HCT116 (cell line): Measurements from ENCODE around the gene HELLS. TPM values are rescaled to one million over a fixed set of nuclear protein-coding genes. Genes with fewer than 3 reads are reported as not detected.

ENCODE experiments used
- ATAC-seq: fragments of 200-7000 bp; cut with Tn5 transposase; 2 replicates; pipeline ENCODE4 v1.9.1; 2020; ENCODE audit warnings: mild to moderate bottlenecking, moderate library complexity
- BruUV-seq: library from RNA; stranded (reverse); fragments of 400-500 nt; replicated peaks from 2 replicates; lab custom pipeline; 2021; lab: Mats Ljungman, UMichigan
- CTCF ChIA-PET: fragments of 300-600 bp; sonication (Branson Sonifier 250); formaldehyde crosslinking; loops from one replicate; lab custom pipeline; 2021; ENCODE audit warnings: antibody characterized with exemption; lab: Charles Lee
- POLR2A ChIA-PET: fragments of 300-600, 350-600 bp; sonication (Branson Sonifier 250); formaldehyde crosslinking; loops from one replicate; lab custom pipeline; 2021; ENCODE audit warnings: antibody characterized with exemption; lab: Charles Lee
- RAD21 ChIA-PET, 2 experiments: fragments of 300-600 bp; sonication (Branson Sonifier 250); formaldehyde crosslinking; loops; one replicate each; lab custom pipeline; 2023; ENCODE audit warnings: low total read pairs in 2 of 2; ENCODE audit not compliant: uncharacterized antibody in 2 of 2, unreplicated experiment in 2 of 2, low non-redundant PET in 1 of 2; lab: Charles Lee
- DNase-seq: peaks from one replicate; pipeline ENCODE4 v3.0.0-alpha.2; 2010; ENCODE audit warnings: low read depth, low spot score
- H2AFZ ChIP-seq: fragments of 200-600 bp; shearing (Covaris generic), sonication (generic); 2 replicates; pipeline ENCODE4 v1.6.1; 2017; ENCODE audit warnings: low read depth, mixed run types, mixed read lengths, antibody characterized with exemption, low read length; ENCODE audit not compliant: poor library complexity, severe bottlenecking
- H3K27ac ChIP-seq: 2 replicates; pipeline ENCODE4 v1.5.1; 2012; ENCODE audit warnings: low read depth, low read length
- H3K27me3 ChIP-seq: fragments of 200-600 bp; sonication (generic); 2 replicates; pipeline ENCODE4 v1.6.1; 2016; ENCODE audit warnings: mixed run types, low read length, mixed read lengths; ENCODE audit not compliant: insufficient read depth
- H3K36me3 ChIP-seq, 2 experiments: fragments of 200-500 bp in 1 of 2; fragments of 200-600 bp in 1 of 2; sonication (Bioruptor generic) in 1 of 2; sonication (generic) in 1 of 2; 2 replicates each; pipeline versions ENCODE4 v1.5.1 to v1.6.1; 2014 to 2016; ENCODE audit warnings: low read length in 2 of 2, inconsistent platforms in 1 of 2, mixed read lengths in 1 of 2, mixed run types in 1 of 2; ENCODE audit not compliant: insufficient read depth in 2 of 2, control insufficient read depth in 1 of 2
- H3K4me1 ChIP-seq, 2 experiments: fragments of 200-600 bp in 1 of 2; sonication (generic) in 1 of 2; 2 replicates each; pipeline versions ENCODE4 v1.5.1 to v1.6.1; 2012 to 2017; ENCODE audit warnings: low read length in 2 of 2, inconsistent platforms in 1 of 2, mild to moderate bottlenecking in 1 of 2, mixed read lengths in 1 of 2, mixed run types in 1 of 2, moderate library complexity in 1 of 2; ENCODE audit not compliant: insufficient read depth in 2 of 2, control insufficient read depth in 1 of 2
- H3K4me2 ChIP-seq: fragments of 200-600 bp; sonication (generic); 2 replicates; pipeline ENCODE4 v1.6.1; 2017; ENCODE audit warnings: mixed run types, low read length, mixed read lengths
- H3K4me3 ChIP-seq, 2 experiments: fragments of 200-600 bp in 1 of 2; sonication (generic) in 1 of 2; replicated peaks in 1 of 2; 2 replicates each; pipeline ENCODE4 v1.5.1; 2011 to 2016; ENCODE audit warnings: low read length in 2 of 2, control low read depth in 1 of 2, low read depth in 1 of 2, mild to moderate bottlenecking in 1 of 2, mixed read lengths in 1 of 2, mixed run types in 1 of 2
- H3K79me2 ChIP-seq: fragments of 200-600 bp; sonication (generic); 2 replicates; pipeline ENCODE4 v1.6.1; 2017; ENCODE audit warnings: mild to moderate bottlenecking, mixed run types, low read length, moderate library complexity, mixed read lengths; ENCODE audit not compliant: insufficient read depth
- H3K9ac ChIP-seq: fragments of 200-600 bp; sonication (generic); 2 replicates; pipeline ENCODE4 v1.6.1; 2016; ENCODE audit warnings: low read length, mixed read lengths
- H3K9me2 ChIP-seq: fragments of 200-600 bp; sonication (generic), shearing (Covaris generic); 2 replicates; pipeline ENCODE4 v1.6.1; 2017; ENCODE audit warnings: mixed run types, mild to moderate bottlenecking, moderate library complexity; ENCODE audit not compliant: insufficient read depth
- H3K9me3 ChIP-seq, 2 experiments: fragments of 200-500 bp in 1 of 2; fragments of 200-600 bp in 1 of 2; sonication (Bioruptor generic) in 1 of 2; sonication (generic) in 1 of 2; 2 replicates each; pipeline ENCODE4 v1.6.1; 2014 to 2017; ENCODE audit warnings: low read length in 2 of 2, mixed read lengths in 2 of 2, inconsistent platforms in 1 of 2, low read depth in 1 of 2, mild to moderate bottlenecking in 1 of 2, mixed run types in 1 of 2, moderate library complexity in 1 of 2; ENCODE audit not compliant: control insufficient read depth in 1 of 2, insufficient read depth in 1 of 2
- H4K20me1 ChIP-seq: fragments of 200-600 bp; sonication (generic), shearing (Covaris generic); 2 replicates; pipeline ENCODE4 v1.6.1; 2017; ENCODE audit warnings: mixed run types, mild to moderate bottlenecking, moderate library complexity; ENCODE audit not compliant: insufficient read depth
- ATF3 ChIP-seq: IDR thresholded peaks from 2 replicates; pipeline ENCODE4 v1.6.1; 2012
- CBX3 ChIP-seq: IDR thresholded peaks from 2 replicates; pipeline ENCODE4 v1.6.1; 2012; ENCODE audit warnings: low read depth
- CEBPB ChIP-seq: IDR thresholded peaks from 2 replicates; pipeline ENCODE4 v1.6.1; 2012; ENCODE audit warnings: low read depth
- EGR1 ChIP-seq: IDR thresholded peaks from 2 replicates; pipeline ENCODE4 v1.6.1; 2012; ENCODE audit warnings: low read depth
- ELF1 ChIP-seq: IDR thresholded peaks from 2 replicates; pipeline ENCODE4 v1.6.1; 2012; ENCODE audit warnings: low read depth, borderline replicate concordance
- EZH2 ChIP-seq: fragments of 200-600 bp; sonication (generic); IDR thresholded peaks from 2 replicates; pipeline ENCODE4 v1.6.1; 2017; ENCODE audit warnings: antibody characterized with exemption, mixed run types
- FOSL1 ChIP-seq: IDR thresholded peaks from 2 replicates; pipeline ENCODE4 v1.6.1; 2012; ENCODE audit warnings: low read depth
- JUND ChIP-seq: IDR thresholded peaks from 2 replicates; pipeline ENCODE4 v1.6.1; 2012
- MAX ChIP-seq: IDR thresholded peaks from 2 replicates; pipeline ENCODE4 v1.6.1; 2012
- POLR2A ChIP-seq: IDR thresholded peaks from 2 replicates; pipeline ENCODE4 v1.7.0; 2011; ENCODE audit warnings: borderline replicate concordance; ENCODE audit not compliant: insufficient read depth, insufficient read length; ENCODE audit errors: extremely low read depth
- POLR2AphosphoS5 ChIP-seq: IDR thresholded peaks from 2 replicates; pipeline ENCODE4 v1.6.1; 2011; ENCODE audit warnings: mild to moderate bottlenecking, low read depth, low read length, moderate library complexity
- RAD21 ChIP-seq: IDR thresholded peaks from 2 replicates; pipeline ENCODE4 v1.6.1; 2012; ENCODE audit warnings: low read depth, mild to moderate bottlenecking
- REST ChIP-seq: IDR thresholded peaks from 2 replicates; pipeline ENCODE4 v1.6.1; 2012; ENCODE audit warnings: low read depth
- SIN3A ChIP-seq: IDR thresholded peaks from 2 replicates; pipeline ENCODE4 v1.6.1; 2012; ENCODE audit warnings: low read depth
- SP1 ChIP-seq: IDR thresholded peaks from 2 replicates; pipeline ENCODE4 v1.6.1; 2012; ENCODE audit warnings: low read depth
- SRF ChIP-seq: IDR thresholded peaks from 2 replicates; pipeline ENCODE4 v1.6.1; 2012; ENCODE audit warnings: low read depth
- TCF7L2 ChIP-seq: IDR thresholded peaks from 2 replicates; pipeline ENCODE4 v1.7.0; 2011; ENCODE audit warnings: borderline replicate concordance, inconsistent platforms; ENCODE audit not compliant: insufficient read depth, insufficient read length; ENCODE audit errors: extremely low read depth
- YY1 ChIP-seq: IDR thresholded peaks from 2 replicates; pipeline ENCODE4 v1.6.1; 2011; ENCODE audit warnings: low read length, low read depth, moderate library complexity, mild to moderate bottlenecking; ENCODE audit not compliant: insufficient replicate concordance; ENCODE audit errors: extremely low read depth
- ZBTB33 ChIP-seq: IDR thresholded peaks from 2 replicates; pipeline ENCODE4 v1.6.1; 2011; ENCODE audit warnings: mild to moderate bottlenecking, low read length, moderate library complexity; ENCODE audit not compliant: insufficient replicate concordance; ENCODE audit errors: extremely low read depth
- ZFX ChIP-seq: fragments of 450-650 bp; IDR thresholded peaks from 2 replicates; pipeline ENCODE4 v1.6.1; 2017
- intact Hi-C: fragments of 100-400 bp; cut with micrococcal nuclease; formaldehyde crosslinking; loops from 2 replicates; pipeline ENCODE4 v1.10.0; 2022
- total RNA-seq: library from RNA; stranded (reverse); gene quantifications from one replicate; pipeline ENCODE4 v1.2.1, GENCODE V29; 2021; ENCODE audit not compliant: unreplicated experiment

The HELLS gene
- total RNA-seq, 1 experiment from 2014 or later, result 134 TPM

GRCh38 chr10:94571528-94571927, 25.9 kb downstream of the HELLS start:
- no peak overlapping the region for H3K27ac ChIP-seq
- ATAC-seq (no peak), DNase-seq (no peak)
- TF ChIP-seq JUND (no peak), ELF1 (no peak), ATF3 (no peak), SP1 (no peak), EGR1 (no peak), FOSL1 (no peak), CEBPB (no peak), TCF7L2 (no peak), POLR2AphosphoS5 (no peak), ZBTB33 (no peak), MAX (no peak), POLR2A (no peak), SIN3A (no peak), YY1 (no peak), EZH2 (no peak), CBX3 (no peak), SRF (no peak), REST (no peak), ZFX (no peak), RAD21 (no peak)
- CTCF ChIA-PET, result no interaction called here
- no peaks in the 10 kb centered on the region for H3K27me3 ChIP-seq
- intact Hi-C loops, result no loop called here
- POLR2A ChIA-PET, result no interaction called here
- no TSS peak for BruUV-seq
- H3K4me3 ChIP-seq, result no peak overlapping the region
- RAD21 ChIA-PET, result no interaction called here
- peaks cover 4 to 21% of the 10 kb centered on the region in 2 experiments; a peak in 3 of 4 replicates for H3K36me3 ChIP-seq
- no peak overlapping the region for H3K9ac ChIP-seq
- no peaks in the 10 kb centered on the region for H3K9me3 ChIP-seq
- H3K4me1 ChIP-seq, result peaks cover 0 to 4% of the 10 kb centered on the region in 2 experiments; a peak in 1 of 4 replicates
- no peaks in the 10 kb centered on the region for H4K20me1 ChIP-seq
- H3K4me2 ChIP-seq, result no peak overlapping the region
- peaks cover 15% of the 10 kb centered on the region; the same call in 1 of the 2 replicates for H3K79me2 ChIP-seq
- no peaks in the 10 kb centered on the region for H3K9me2 ChIP-seq
- no peak overlapping the region for H2AFZ ChIP-seq
